ENCODE results near the gene C19orf25.
A peak's percentile ranks its signal among the peaks of the same experiment; 100 is the strongest.

Gene C19orf25

DNA sequence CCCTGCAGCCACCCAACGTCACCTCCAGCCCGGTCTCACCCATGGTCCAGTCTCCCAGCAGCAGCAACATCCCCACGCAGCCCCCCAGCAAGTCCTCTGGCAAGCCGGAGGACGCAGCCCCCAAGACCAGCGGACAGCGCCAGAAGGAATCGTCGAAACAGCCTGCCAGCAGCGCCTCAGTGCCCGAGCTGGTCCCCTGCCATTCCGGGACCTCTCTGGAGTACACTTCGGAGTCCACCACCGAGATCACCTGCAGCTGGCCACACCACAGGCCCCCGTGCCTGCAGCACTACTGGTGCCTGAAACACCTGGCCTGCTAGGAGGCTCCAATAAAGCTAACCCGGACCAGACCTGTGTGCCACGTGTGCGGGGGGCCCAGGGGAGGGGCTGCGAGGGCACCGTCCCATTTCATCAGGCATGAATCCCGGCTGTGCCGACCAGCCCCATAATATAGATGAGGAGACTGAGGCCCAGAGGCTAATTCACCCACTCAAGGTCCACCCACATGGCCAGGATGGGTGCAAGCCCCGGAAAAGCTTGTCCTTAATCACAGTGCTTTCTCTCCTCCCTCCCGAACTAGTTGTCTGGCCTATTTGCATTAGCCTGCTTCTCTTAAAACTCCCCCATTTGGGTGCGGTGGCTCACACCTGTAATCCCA lies 18.7 kb upstream of the C19orf25 start:
- H3K9ac ChIP-seq (ENCODE audit: low read length in 5 of 5): no peak overlapping the region
- peaks cover 3 to 16% (median 10%) of the 10 kb centered on the region in 5 donors for H3K4me1 ChIP-seq (ENCODE audit: control insufficient read depth in 5 of 5, insufficient read depth in 5 of 5, low read length in 5 of 5)
- H3K27me3 ChIP-seq (ENCODE audit: control insufficient read depth in 5 of 5, insufficient read depth in 4 of 5, low read length in 5 of 5): peaks cover 10 to 23% (median 17%) of the 10 kb centered on the region in 5 donors
- H3K27ac ChIP-seq (ENCODE audit: low read depth, low read length): no peak overlapping the region
- H3K4me3 ChIP-seq (ENCODE audit: low read depth in 1 of 5, low read length in 5 of 5): no peak overlapping the region
- no peaks in the 10 kb centered on the region for H3K9me3 ChIP-seq (ENCODE audit: control insufficient read depth in 5 of 5, low read length in 5 of 5)
- no peaks in the 10 kb centered on the region for H3K36me3 ChIP-seq (ENCODE audit: control insufficient read depth in 5 of 5, insufficient read depth in 5 of 5, low read length in 5 of 5)

DNA sequence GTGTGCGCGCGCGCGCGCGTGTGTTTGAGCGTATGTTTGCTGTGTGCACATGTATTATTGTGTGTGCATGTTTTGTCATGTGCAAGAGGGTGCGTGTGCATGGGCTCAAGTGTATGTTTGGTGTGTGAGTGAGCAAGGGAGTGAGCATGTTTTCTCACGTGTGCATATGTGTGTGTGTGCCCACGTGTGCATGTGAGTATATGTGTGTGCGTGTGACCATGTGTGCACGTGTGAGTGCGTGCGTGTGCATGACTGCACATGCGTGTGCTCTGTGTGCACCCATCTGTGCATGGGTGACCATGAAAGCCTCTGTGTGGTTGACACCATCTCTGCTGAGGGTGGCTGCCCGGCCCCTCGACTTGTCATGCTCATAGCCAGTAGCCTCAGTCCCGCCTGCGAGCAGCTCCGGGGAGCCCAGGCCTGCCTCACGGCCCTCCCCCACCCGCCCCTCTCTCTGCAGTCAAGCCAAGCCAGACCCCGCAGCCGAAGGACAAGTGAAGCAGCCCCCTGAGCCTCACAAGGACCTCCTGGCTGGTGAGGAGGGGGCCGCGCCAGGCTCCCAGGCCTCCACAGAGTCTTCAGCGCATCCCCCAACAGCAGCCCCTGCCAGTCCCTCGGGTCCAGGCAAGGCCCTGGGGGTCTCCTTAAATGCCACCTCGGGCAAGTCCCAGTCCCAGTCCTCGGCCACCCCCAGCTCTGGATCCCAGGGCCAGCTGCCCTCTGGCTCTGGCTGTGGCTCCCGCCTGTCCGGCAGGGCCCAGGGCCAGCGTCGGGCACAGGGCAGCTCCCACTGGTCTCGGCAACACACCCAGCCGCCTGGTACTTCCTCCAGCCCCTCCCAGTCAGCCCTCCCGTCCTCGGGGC lies 17.9 kb upstream of the C19orf25 start:
- peaks cover 9 to 24% (median 15%) of the 10 kb centered on the region in 5 donors for H3K27me3 ChIP-seq (ENCODE audit: control insufficient read depth in 5 of 5, insufficient read depth in 4 of 5, low read length in 5 of 5)
- no peak overlapping the region for H3K9ac ChIP-seq (ENCODE audit: low read length in 5 of 5)

DNA sequence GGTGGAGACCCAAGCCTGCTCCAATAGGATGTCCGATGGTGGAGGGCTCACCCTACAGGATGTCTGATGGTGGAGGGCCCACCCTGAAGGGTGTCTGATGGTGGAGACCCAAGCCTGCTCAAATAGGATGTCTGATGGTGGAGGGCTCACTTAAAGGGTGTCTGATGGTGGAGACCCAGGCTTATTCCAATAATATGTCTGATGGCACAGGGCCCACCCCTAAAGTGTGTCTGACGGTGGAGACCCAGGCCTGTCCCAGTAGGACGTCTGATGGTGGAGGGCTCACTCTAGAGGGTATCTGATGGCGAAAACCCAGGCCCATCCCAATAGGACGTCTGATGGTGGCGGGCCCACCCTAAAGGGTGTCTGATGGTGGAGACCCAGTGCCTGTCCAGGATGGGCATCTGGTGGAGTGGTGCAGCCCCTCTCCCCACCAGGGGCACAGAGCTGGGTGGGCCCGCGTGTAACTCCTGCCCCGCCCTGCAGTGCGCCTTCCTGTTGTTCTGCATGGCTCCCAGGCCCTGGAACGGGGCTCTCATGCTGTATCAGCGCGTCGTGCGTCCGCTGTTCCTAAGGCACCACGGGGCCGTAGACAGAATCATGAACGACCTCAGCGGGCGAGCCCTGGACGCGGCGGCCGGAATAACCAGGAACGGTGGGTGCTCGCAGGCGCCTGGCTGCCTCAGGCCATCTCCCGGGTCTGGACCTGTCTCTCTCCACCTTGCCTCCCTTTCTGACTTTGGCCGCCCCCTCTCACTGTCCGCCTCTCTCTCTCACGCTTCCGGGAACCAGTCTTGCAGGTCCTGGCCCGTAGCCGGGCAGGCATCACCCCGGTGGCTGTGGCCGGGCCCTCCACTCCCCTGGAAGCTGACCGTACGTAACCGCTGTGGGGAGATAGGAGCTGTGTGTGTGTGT lies 17.0 kb upstream of the C19orf25 start:
- Histone ChIP-seq H3K9me3 (ENCODE audit: control insufficient read depth in 5 of 5, low read length in 5 of 5) (no peaks in the 10 kb centered on the region), H3K27me3 (ENCODE audit: control insufficient read depth in 5 of 5, insufficient read depth in 4 of 5, low read length in 5 of 5) (peaks cover 6 to 24% (median 15%) of the 10 kb centered on the region in 5 donors), H3K9ac (ENCODE audit: low read length in 5 of 5) (no peak overlapping the region), H3K4me1 (ENCODE audit: control insufficient read depth in 5 of 5, insufficient read depth in 5 of 5, low read length in 5 of 5) (peaks cover 3 to 32% (median 24%) of the 10 kb centered on the region in 5 donors), H3K4me3 (ENCODE audit: low read depth in 1 of 5, low read length in 5 of 5) (no peak overlapping the region), H3K27ac (ENCODE audit: low read depth, low read length) (no peak overlapping the region), H3K36me3 (ENCODE audit: control insufficient read depth in 5 of 5, insufficient read depth in 5 of 5, low read length in 5 of 5) (no peaks in the 10 kb centered on the region)

More for the DNA sequence above, 17.9 kb upstream of the C19orf25 start:
- no peaks in the 10 kb centered on the region for H3K36me3 ChIP-seq (ENCODE audit: control insufficient read depth in 5 of 5, insufficient read depth in 5 of 5, low read length in 5 of 5)
- no peaks in the 10 kb centered on the region for H3K9me3 ChIP-seq (ENCODE audit: control insufficient read depth in 5 of 5, low read length in 5 of 5)
- no peak overlapping the region for H3K4me3 ChIP-seq (ENCODE audit: low read depth in 1 of 5, low read length in 5 of 5)
- H3K4me1 ChIP-seq (ENCODE audit: control insufficient read depth in 5 of 5, insufficient read depth in 5 of 5, low read length in 5 of 5): peaks cover 3 to 23% (median 15%) of the 10 kb centered on the region in 5 donors
- no peak overlapping the region for H3K27ac ChIP-seq (ENCODE audit: low read depth, low read length)

DNA sequence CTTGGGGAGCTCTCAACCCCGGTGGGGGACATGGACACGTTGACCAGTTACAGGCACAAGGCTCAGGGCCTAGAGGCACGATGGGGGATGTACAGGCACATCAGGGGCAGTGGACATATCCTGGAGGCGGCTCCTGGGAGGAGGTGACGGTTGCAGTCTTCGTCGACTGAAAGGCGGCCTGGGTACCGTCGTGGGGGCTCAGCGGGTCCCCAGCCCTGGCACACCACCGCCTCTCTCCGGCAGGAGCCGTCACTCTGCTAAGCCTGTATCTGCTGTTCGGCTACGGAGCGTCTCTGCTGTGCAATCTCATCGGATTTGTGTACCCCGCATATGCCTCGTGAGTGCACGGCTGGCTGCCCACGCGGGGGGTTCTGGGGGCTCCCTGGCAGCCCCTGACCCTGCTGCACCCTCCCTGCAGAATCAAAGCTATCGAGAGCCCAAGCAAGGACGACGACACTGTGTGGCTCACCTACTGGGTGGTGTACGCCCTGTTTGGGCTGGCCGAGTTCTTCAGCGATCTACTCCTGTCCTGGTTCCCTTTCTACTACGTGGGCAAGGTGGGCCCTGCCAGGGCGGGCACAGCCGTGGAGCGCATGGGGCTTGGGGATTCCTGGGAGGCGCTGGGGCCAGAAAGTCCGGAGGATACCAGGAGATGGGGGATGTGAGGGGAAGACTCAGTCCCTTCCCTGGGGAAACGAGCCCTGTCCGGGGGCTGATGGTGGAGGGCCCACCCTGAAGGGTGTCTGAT lies 16.2 kb upstream of the C19orf25 start:
- H3K4me3 ChIP-seq (ENCODE audit: low read depth in 1 of 5, low read length in 5 of 5): no peak overlapping the region
- H3K4me1 ChIP-seq (ENCODE audit: control insufficient read depth in 5 of 5, insufficient read depth in 5 of 5, low read length in 5 of 5): peaks cover 3 to 35% (median 27%) of the 10 kb centered on the region in 5 donors
- peaks cover 6 to 24% (median 15%) of the 10 kb centered on the region in 5 donors for H3K27me3 ChIP-seq (ENCODE audit: control insufficient read depth in 5 of 5, insufficient read depth in 4 of 5, low read length in 5 of 5)
- no peaks in the 10 kb centered on the region for H3K36me3 ChIP-seq (ENCODE audit: control insufficient read depth in 5 of 5, insufficient read depth in 5 of 5, low read length in 5 of 5)
- H3K27ac ChIP-seq (ENCODE audit: low read depth, low read length): no peak overlapping the region
- H3K9me3 ChIP-seq (ENCODE audit: control insufficient read depth in 5 of 5, low read length in 5 of 5): no peaks in the 10 kb centered on the region
- H3K9ac ChIP-seq (ENCODE audit: low read length in 5 of 5): no peak overlapping the region

DNA sequence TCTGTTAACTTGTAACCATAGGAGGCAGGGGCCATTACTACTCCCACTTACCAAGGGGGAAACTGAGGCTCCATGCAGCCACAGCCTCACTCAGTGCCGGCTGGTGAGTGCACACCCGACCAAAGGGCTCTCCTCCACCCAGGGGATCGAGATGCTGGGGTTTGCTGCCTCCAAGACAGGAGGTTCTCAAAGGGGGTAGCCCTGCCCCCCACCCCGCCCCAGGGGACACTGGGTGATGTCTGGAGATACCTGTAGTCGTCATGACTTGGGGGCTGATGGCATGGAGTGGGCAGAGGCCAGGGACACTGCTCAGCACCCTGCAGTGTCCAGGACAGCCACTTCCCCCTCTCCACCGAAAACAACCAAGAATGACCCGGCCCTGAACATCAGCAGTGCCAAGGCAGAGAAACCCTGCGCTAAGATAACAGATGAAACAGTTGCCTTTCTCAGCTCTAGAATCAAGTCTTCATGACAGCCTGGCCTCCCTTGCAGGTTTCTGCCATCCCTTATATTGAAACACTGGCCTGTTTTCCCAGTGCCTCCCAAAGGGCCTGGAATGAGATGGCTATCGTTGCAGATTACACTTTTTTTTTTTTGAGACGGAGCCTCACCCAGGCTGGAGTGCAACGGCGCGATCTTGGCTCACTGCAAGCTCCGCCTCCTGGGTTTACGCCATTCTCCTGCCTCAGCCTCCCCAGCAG lies 15.2 kb upstream of the C19orf25 start:
- Histone ChIP-seq H3K4me1 (ENCODE audit: control insufficient read depth in 5 of 5, insufficient read depth in 5 of 5, low read length in 5 of 5) (peaks cover 3 to 44% (median 33%) of the 10 kb centered on the region in 5 donors), H3K9ac (ENCODE audit: low read length in 5 of 5) (no peak overlapping the region), H3K4me3 (ENCODE audit: low read depth in 1 of 5, low read length in 5 of 5) (no peak overlapping the region), H3K27me3 (ENCODE audit: control insufficient read depth in 5 of 5, insufficient read depth in 4 of 5, low read length in 5 of 5) (peaks cover 6 to 24% (median 15%) of the 10 kb centered on the region in 5 donors), H3K27ac (ENCODE audit: low read depth, low read length) (no peak overlapping the region), H3K36me3 (ENCODE audit: control insufficient read depth in 5 of 5, insufficient read depth in 5 of 5, low read length in 5 of 5) (no peaks in the 10 kb centered on the region), H3K9me3 (ENCODE audit: control insufficient read depth in 5 of 5, low read length in 5 of 5) (no peaks in the 10 kb centered on the region)

DNA sequence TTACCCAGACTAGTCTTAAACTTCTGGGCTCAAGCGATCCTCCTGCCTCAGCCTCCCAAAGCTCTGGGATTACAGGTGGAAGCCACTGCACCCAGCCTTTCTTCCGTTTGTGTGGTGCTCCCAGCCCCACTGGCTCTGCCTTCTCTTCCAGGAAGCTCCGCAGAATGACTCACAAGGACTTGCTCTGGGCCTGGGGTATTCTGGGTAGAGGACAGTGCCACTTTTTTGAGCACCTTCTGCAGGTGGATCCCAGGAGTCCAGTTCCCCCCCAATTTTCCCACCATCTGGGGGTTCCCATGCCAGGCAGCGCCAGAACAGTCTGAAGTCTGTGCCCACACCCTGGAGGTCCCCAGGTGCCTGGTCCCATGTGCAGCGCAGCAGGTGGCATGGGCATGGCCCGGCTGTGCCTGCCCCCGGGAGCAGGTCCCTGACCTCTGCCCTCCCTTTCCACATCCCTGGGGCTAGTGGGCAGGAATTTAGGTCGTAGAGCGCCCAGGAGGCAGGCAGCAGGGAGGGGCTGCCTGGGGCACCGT lies 13.5 kb upstream of the C19orf25 start:
- no peak overlapping the region for H3K9ac ChIP-seq (ENCODE audit: low read length in 5 of 5)
- peaks cover 6 to 24% (median 10%) of the 10 kb centered on the region in 5 donors for H3K27me3 ChIP-seq (ENCODE audit: control insufficient read depth in 5 of 5, insufficient read depth in 4 of 5, low read length in 5 of 5)
- no peak overlapping the region for H3K27ac ChIP-seq (ENCODE audit: low read depth, low read length)
- H3K4me3 ChIP-seq (ENCODE audit: low read depth in 1 of 5, low read length in 5 of 5): no peak overlapping the region
- no peaks in the 10 kb centered on the region for H3K9me3 ChIP-seq (ENCODE audit: control insufficient read depth in 5 of 5, low read length in 5 of 5)
- H3K4me1 ChIP-seq (ENCODE audit: control insufficient read depth in 5 of 5, insufficient read depth in 5 of 5, low read length in 5 of 5): peaks cover 3 to 44% (median 33%) of the 10 kb centered on the region in 5 donors
- H3K36me3 ChIP-seq (ENCODE audit: control insufficient read depth in 5 of 5, insufficient read depth in 5 of 5, low read length in 5 of 5): no peaks in the 10 kb centered on the region

DNA sequence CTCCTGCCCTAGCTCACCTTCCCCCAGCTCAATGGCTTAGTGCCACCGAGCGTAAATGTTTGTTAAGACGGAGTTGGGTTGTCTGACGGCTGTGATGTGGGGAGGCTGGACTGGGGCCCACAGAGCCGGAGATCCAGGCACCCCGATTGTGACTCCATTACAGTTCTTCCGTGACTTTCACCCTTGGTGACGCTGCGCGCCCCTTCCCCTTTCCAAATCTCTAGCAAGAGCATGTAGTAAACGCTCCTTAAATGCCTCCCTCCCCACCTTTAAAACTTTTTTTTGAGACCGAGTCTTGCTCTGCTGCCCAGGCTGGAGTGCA lies 12.8 kb upstream of the C19orf25 start:
- H3K9ac ChIP-seq (ENCODE audit: low read length in 5 of 5): peak overlapping the region in 1 of 5 donors; percentile 56
- H3K27me3 ChIP-seq (ENCODE audit: control insufficient read depth in 5 of 5, insufficient read depth in 4 of 5, low read length in 5 of 5): peaks cover 2 to 20% (median 8%) of the 10 kb centered on the region in 5 donors
- no peaks in the 10 kb centered on the region for H3K9me3 ChIP-seq (ENCODE audit: control insufficient read depth in 5 of 5, low read length in 5 of 5)
- peak overlapping the region in 1 of 5 donors; percentile 67 for H3K4me3 ChIP-seq (ENCODE audit: low read depth in 1 of 5, low read length in 5 of 5)
- no peak overlapping the region for H3K27ac ChIP-seq (ENCODE audit: low read depth, low read length)
- H3K4me1 ChIP-seq (ENCODE audit: control insufficient read depth in 5 of 5, insufficient read depth in 5 of 5, low read length in 5 of 5): peaks cover 3 to 44% (median 33%) of the 10 kb centered on the region in 5 donors
- H3K36me3 ChIP-seq (ENCODE audit: control insufficient read depth in 5 of 5, insufficient read depth in 5 of 5, low read length in 5 of 5): no peaks in the 10 kb centered on the region

DNA sequence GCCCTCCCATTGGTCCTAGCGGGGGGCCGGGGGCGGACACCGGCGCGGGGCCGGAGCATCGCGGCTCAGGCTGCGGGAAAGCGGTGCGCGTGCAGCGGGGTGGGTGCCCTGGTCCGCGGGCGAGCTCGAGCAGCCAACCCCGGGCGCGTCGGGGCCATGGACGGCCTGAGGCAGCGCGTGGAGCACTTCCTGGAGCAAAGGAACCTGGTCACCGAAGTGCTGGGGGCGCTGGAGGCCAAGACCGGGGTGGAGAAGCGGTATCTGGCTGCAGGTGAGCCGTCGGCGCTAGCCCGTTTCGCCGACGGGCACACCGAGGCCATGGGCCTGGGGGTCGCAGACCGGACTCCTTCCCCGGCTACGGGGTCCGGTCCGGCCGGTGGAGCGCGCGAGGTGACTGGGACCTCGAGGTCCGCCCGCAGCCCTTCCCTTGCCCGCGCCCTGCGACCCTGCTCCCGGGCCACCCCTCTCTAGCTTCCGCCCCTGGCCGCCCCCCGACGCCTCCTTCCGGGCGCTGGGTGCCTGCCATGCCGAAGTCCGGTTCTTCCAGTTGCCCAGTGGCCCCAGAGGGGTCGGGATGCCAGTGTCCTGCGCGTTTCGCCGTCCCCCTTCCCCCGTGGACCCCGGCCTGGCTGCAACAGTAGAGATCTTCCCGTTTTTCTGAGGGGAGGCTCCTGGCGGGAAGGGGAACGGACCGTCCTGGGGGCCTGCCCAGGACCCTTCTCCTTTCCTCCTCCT lies 12.3 kb upstream of the C19orf25 start, which contains the start of gene REEP6:
TSS of gene REEP6 (plus strand) at position 68 of the 735 bp plus-strand sequence. CDS start at position 157, 89 bp downstream.
- Histone ChIP-seq H3K27ac (ENCODE audit: low read depth, low read length) (no peak within 1 kb of the TSS), H3K4me1 (ENCODE audit: control insufficient read depth in 5 of 5, insufficient read depth in 5 of 5, low read length in 5 of 5) (peaks cover 0 to 44% (median 33%) of the 10 kb centered on the region in 5 donors), H3K9me3 (ENCODE audit: control insufficient read depth in 5 of 5, low read length in 5 of 5) (no peaks in the 10 kb centered on the region), H3K27me3 (ENCODE audit: control insufficient read depth in 5 of 5, insufficient read depth in 4 of 5, low read length in 5 of 5) (peaks cover 0 to 14% (median 4%) of the 10 kb centered on the region in 5 donors), H3K9ac (ENCODE audit: low read length in 5 of 5) (peak within 1 kb of the TSS in 4 of 5 donors; percentile 40 to 71 (median 52)), H3K36me3 (ENCODE audit: control insufficient read depth in 5 of 5, insufficient read depth in 5 of 5, low read length in 5 of 5) (no peaks in the 10 kb centered on the region), H3K4me3 (ENCODE audit: low read depth in 1 of 5, low read length in 5 of 5) (peak within 1 kb of the TSS; percentile 73 to 80 (median 77))

All from subcutaneous abdominal adipose tissue (tissue), 5 donors.